ENCODE results near the gene YPEL1. TPM values are rescaled to one million over a fixed set of nuclear protein-coding genes. Genes with fewer than 3 reads are reported as not detected.

Gene YPEL1
- total RNA-seq, 6 experiments from 2014 or later, result 1.0 to 11.2 (median 2.7) TPM

GRCh38 chr22:21699643-21700042, 36.0 kb downstream of the YPEL1 start:
- WGBS (ENCODE audit: insufficient coverage, low coverage, low lambda C conversion rate, missing lambda C conversion rate), result 84% methylated on average over 3 of the region's 3 CpGs
- no peaks in the 10 kb centered on the region for H3K27me3 ChIP-seq
- peaks cover 0 to 28% (median 4%) of the 10 kb centered on the region in 4 donors for H3K36me3 ChIP-seq
- peaks cover 0 to 8% (median 0%) of the 10 kb centered on the region in 4 donors for H3K4me1 ChIP-seq
- intact Hi-C loops (cut with DNase I), result no loop called here
- TF ChIP-seq POLR2A (IDR thresholded peaks at IDR 0.05) (no peak), CTCF (IDR thresholded peaks at IDR 0.05) (no peak)
- peak in 1 of 3 donors; percentile 16 for DNase-seq
- H3K4me3 ChIP-seq, result no peak overlapping the region
- no peak for ATAC-seq
- no peak overlapping the region for H3K27ac ChIP-seq
- no peaks in the 10 kb centered on the region for H3K9me3 ChIP-seq

- Histone ChIP-seq H3K4me3 (no peak overlapping the region), H3K4me1 (peaks cover 0 to 8% (median 0%) of the 10 kb centered on the region in 4 donors), H3K9me3 (no peaks in the 10 kb centered on the region), H3K36me3 (peaks cover 0 to 32% (median 4%) of the 10 kb centered on the region in 4 donors), H3K27ac (no peak overlapping the region), H3K27me3 (no peaks in the 10 kb centered on the region)
- intact Hi-C loops (cut with DNase I), result no loop called here
- DNase-seq, result peak in 1 of 3 donors; percentile 53
- TF ChIP-seq POLR2A (IDR thresholded peaks at IDR 0.05) (no peak), CTCF (IDR thresholded peaks at IDR 0.05) (no peak)
- 78% methylated on average over 6 of the region's 22 CpGs for WGBS (ENCODE audit: insufficient coverage, low coverage, low lambda C conversion rate, missing lambda C conversion rate)
- ATAC-seq, result peak; percentile 40 to 73 (median 56)
Measured at GRCh38 chr22:21698430-21699329, 36.9 kb downstream of the YPEL1 start.

GRCh38 chr22:21697880-21698279, 37.7 kb downstream of the YPEL1 start:
- no peak overlapping the region for H3K4me3 ChIP-seq
- no peak for DNase-seq
- H3K27ac ChIP-seq, result no peak overlapping the region
- no peaks in the 10 kb centered on the region for H3K9me3 ChIP-seq
- peaks cover 0 to 8% (median 0%) of the 10 kb centered on the region in 4 donors for H3K4me1 ChIP-seq
- no peaks in the 10 kb centered on the region for H3K27me3 ChIP-seq
- no peak for ATAC-seq
- peaks cover 0 to 40% (median 4%) of the 10 kb centered on the region in 4 donors for H3K36me3 ChIP-seq
- intact Hi-C loops (cut with DNase I), result no loop called here
- no peak for TF ChIP-seq CTCF (IDR thresholded peaks at IDR 0.05)
- TF ChIP-seq POLR2A (IDR thresholded peaks at IDR 0.05), result no peak

- intact Hi-C loops (cut with DNase I), result no loop called here
- TF ChIP-seq CTCF (IDR thresholded peaks at IDR 0.05) (no peak), POLR2A (IDR thresholded peaks at IDR 0.05) (no peak)
- WGBS (ENCODE audit: insufficient coverage, low coverage, low lambda C conversion rate, missing lambda C conversion rate), result 93% methylated on average over 8 of the region's 16 CpGs
- Histone ChIP-seq H3K9me3 (no peaks in the 10 kb centered on the region), H3K4me3 (no peak overlapping the region), H3K4me1 (peaks cover 0 to 8% (median 0%) of the 10 kb centered on the region in 4 donors), H3K36me3 (peaks cover 0 to 42% (median 4%) of the 10 kb centered on the region in 4 donors), H3K27ac (no peak overlapping the region), H3K27me3 (no peaks in the 10 kb centered on the region)
- no peak for ATAC-seq
- peak in 1 of 3 donors; percentile 45 for DNase-seq
Measured at GRCh38 chr22:21697021-21697771, 38.4 kb downstream of the YPEL1 start.

All from right lobe of liver (tissue), 6 donors.